ENCODE results near the gene SPEF1. TPM values are rescaled to one million over a fixed set of nuclear protein-coding genes. Genes with fewer than 3 reads are reported as not detected.
A peak's percentile ranks its signal among the peaks of the same experiment; 100 is the strongest.

SPEF1 gene
- total RNA-seq, 1 donor from 2014 or later = 0.54 TPM

- H3K27me3 Mint-ChIP-seq (ENCODE audit: low read depth) = no peaks in the 10 kb centered on the region
- no peak for DNase-seq (ENCODE audit: low read depth, low spot score)
- TF ChIP-seq, protein P1, sequence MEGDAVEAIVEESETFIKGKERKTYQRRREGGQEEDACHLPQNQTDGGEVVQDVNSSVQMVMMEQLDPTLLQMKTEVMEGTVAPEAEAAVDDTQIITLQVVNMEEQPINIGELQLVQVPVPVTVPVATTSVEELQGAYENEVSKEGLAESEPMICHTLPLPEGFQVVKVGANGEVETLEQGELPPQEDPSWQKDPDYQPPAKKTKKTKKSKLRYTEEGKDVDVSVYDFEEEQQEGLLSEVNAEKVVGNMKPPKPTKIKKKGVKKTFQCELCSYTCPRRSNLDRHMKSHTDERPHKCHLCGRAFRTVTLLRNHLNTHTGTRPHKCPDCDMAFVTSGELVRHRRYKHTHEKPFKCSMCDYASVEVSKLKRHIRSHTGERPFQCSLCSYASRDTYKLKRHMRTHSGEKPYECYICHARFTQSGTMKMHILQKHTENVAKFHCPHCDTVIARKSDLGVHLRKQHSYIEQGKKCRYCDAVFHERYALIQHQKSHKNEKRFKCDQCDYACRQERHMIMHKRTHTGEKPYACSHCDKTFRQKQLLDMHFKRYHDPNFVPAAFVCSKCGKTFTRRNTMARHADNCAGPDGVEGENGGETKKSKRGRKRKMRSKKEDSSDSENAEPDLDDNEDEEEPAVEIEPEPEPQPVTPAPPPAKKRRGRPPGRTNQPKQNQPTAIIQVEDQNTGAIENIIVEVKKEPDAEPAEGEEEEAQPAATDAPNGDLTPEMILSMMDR (conservative IDR thresholded peaks at IDR 0.05) = no peak
- H3K9me3 Mint-ChIP-seq = no peaks in the 10 kb centered on the region
- H3K4me1 Mint-ChIP-seq = peaks cover 42% of the 10 kb centered on the region
- H3K4me3 Mint-ChIP-seq = peak overlapping the region; percentile 9
- H3K36me3 Mint-ChIP-seq (ENCODE audit: low read depth) = peaks cover 16% of the 10 kb centered on the region
- H3K27ac Mint-ChIP-seq (ENCODE audit: unreplicated experiment) = no peak overlapping the region
These were observed 23.1 kb upstream of the SPEF1 start for GRCh38 chr20:3804254-3804751.

DNA sequence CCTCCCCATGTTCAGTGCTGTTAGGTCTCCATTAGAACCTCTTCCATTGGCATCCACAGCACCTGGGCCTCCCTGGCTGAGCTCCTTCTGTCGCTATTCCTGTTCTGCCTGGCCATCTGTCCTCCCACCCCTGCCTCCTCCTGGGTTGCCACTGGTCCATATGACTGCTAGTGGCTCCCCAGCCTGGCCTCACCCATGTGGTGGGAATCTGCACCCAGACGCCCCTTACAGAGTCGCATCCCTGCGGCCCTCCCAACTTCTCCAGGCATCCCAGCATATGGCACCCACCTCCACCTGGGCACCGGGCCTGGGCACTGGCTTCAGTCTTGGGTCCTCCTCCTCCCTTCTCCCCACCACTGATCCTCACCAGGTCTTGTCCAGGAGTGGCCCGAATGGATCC, 22.6 kb upstream of the SPEF1 start:
- no peak overlapping the region for H3K27ac Mint-ChIP-seq (ENCODE audit: unreplicated experiment)
- H3K9me3 Mint-ChIP-seq = no peaks in the 10 kb centered on the region
- peak overlapping the region; percentile 53 for H3K4me3 Mint-ChIP-seq
- no peaks in the 10 kb centered on the region for H3K27me3 Mint-ChIP-seq (ENCODE audit: low read depth)
- TF ChIP-seq, protein P1 (conservative IDR thresholded peaks at IDR 0.05) = no peak
- DNase-seq (ENCODE audit: low read depth, low spot score) = no peak
- peaks cover 16% of the 10 kb centered on the region for H3K36me3 Mint-ChIP-seq (ENCODE audit: low read depth)
- H3K4me1 Mint-ChIP-seq = peaks cover 46% of the 10 kb centered on the region

- TF ChIP-seq, protein P1 (conservative IDR thresholded peaks at IDR 0.05) = no peak
- H3K27ac Mint-ChIP-seq (ENCODE audit: unreplicated experiment) = peak overlapping the region; percentile 83
- peak overlapping the region; percentile 53 for H3K4me3 Mint-ChIP-seq
- DNase-seq (ENCODE audit: low read depth, low spot score) = no peak
- H3K4me1 Mint-ChIP-seq = peaks cover 52% of the 10 kb centered on the region
- H3K9me3 Mint-ChIP-seq = no peaks in the 10 kb centered on the region
- H3K27me3 Mint-ChIP-seq (ENCODE audit: low read depth) = no peaks in the 10 kb centered on the region
- peaks cover 16% of the 10 kb centered on the region for H3K36me3 Mint-ChIP-seq (ENCODE audit: low read depth)
These were observed 22.0 kb upstream of the SPEF1 start for GRCh38 chr20:3803289-3803688.

GRCh38 chr20:3802524-3803239, 21.4 kb upstream of the SPEF1 start:
- TF ChIP-seq, protein P1 (conservative IDR thresholded peaks at IDR 0.05) = no peak
- Mint-ChIP-seq H3K4me1 (peaks cover 56% of the 10 kb centered on the region), H3K27ac (ENCODE audit: unreplicated experiment) (peak overlapping the region; percentile 76), H3K27me3 (ENCODE audit: low read depth) (no peaks in the 10 kb centered on the region), H3K4me3 (peak overlapping the region; percentile 38), H3K9me3 (no peaks in the 10 kb centered on the region), H3K36me3 (ENCODE audit: low read depth) (peaks cover 16% of the 10 kb centered on the region)
- no peak for DNase-seq (ENCODE audit: low read depth, low spot score)

DNA sequence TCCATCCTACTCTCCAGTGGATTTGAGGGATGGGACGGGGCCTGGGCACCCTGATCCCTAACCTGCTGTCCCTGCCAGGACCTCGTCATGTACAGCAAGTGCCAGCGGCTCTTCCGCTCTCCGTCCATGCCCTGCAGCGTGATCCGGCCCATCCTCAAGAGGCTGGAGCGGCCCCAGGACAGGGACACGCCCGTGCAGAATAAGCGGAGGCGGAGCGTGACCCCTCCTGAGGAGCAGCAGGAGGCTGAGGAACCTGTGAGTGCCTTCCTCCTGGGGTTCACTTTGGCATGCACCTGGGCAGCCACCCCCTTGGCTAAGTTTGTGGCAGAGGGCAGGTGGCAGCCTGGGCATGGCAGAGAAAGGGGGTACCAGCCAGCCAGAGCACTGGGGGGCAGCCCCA, 20.6 kb upstream of the SPEF1 start:
- Mint-ChIP-seq H3K36me3 (ENCODE audit: low read depth) (peaks cover 16% of the 10 kb centered on the region), H3K27ac (ENCODE audit: unreplicated experiment) (no peak overlapping the region), H3K4me3 (no peak overlapping the region), H3K27me3 (ENCODE audit: low read depth) (no peaks in the 10 kb centered on the region), H3K9me3 (no peaks in the 10 kb centered on the region), H3K4me1 (peaks cover 56% of the 10 kb centered on the region)
- DNase-seq (ENCODE audit: low read depth, low spot score) = no peak
- TF ChIP-seq, protein P1 (conservative IDR thresholded peaks at IDR 0.05) = no peak

Data from neural crest cell (in vitro differentiated cells).